ENCODE measurements around the gene CC2D2A. TPM values are rescaled to one million over a fixed set of nuclear protein-coding genes. Genes with fewer than 3 reads are reported as not detected.

CC2D2A gene
- total RNA-seq: 10 to 100 TPM in 2 of 4 donors, 1 to 10 TPM in 2; 5.6 to 36.7 (median 9.6) TPM

GRCh38 chr4:15469402-15470127 is at the start of gene CC2D2A:
CC2D2A (plus strand) TSS chr4:15469882; CDS start chr4:15475933, 6,051 bp downstream.
- DNase-seq: peak; percentile 13
- in situ Hi-C loops (cut with MboI; ENCODE audit: low pct_ligation_motif_present in 1 of 4, low pct_unique_long_range_greater_than_20kb in 1 of 4, low sequenced_read_pairs in 3 of 4): loop anchor here in 1 of 4 donors (25.0 kb wide), 1 partner anchor 457 kb away; the partner anchor contains the start of gene CPEB2
- H3K36me3 ChIP-seq: no peaks in the 10 kb centered on the region
- peak within 1 kb of the TSS; percentile 5 to 56 (median 37) for H3K4me3 ChIP-seq
- no peaks in the 10 kb centered on the region for H3K9me3 ChIP-seq
- WGBS, 2 donors (ENCODE audit: low coverage in 1 of 2): 6 to 20% methylated on average over 4 to 14 of the region's 14 CpGs
- H3K27ac ChIP-seq: peak within 1 kb of the TSS; percentile 53 to 76 (median 64)
- intact Hi-C loops (cut with DNase I; ENCODE audit: low total_unique reads): no loop called here
- H3K4me1 ChIP-seq: peaks cover 0 to 15% (median 0%) of the 10 kb centered on the region in 4 donors
- H3K27me3 ChIP-seq: no peaks in the 10 kb centered on the region
- TF ChIP-seq CTCF (IDR thresholded peaks at IDR 0.05): no peak
- TF ChIP-seq POLR2A (IDR thresholded peaks at IDR 0.05): no peak
- TF ChIP-seq POLR2AphosphoS5 (IDR thresholded peaks at IDR 0.05): no peak
- TF ChIP-seq EP300 (IDR thresholded peaks at IDR 0.05; ENCODE audit: low read depth): no peak

- intact Hi-C loops (cut with DNase I; ENCODE audit: low total_unique reads) (no loop called here), in situ Hi-C loops (cut with MboI; ENCODE audit: low pct_ligation_motif_present in 1 of 4, low pct_unique_long_range_greater_than_20kb in 1 of 4, low sequenced_read_pairs in 3 of 4) (no loop called here)
- H3K27me3 ChIP-seq: no peaks in the 10 kb centered on the region
- H3K4me1 ChIP-seq: peaks cover 0 to 9% (median 2%) of the 10 kb centered on the region in 4 donors
- H3K27ac ChIP-seq: peak overlapping the region in 2 of 4 donors; percentile 6 to 64
- 69 to 100% methylated on average over 1 to 2 of the region's 2 CpGs for WGBS, 2 donors (ENCODE audit: low coverage in 1 of 2)
- H3K4me3 ChIP-seq: no peak overlapping the region
- TF ChIP-seq POLR2AphosphoS5 (IDR thresholded peaks at IDR 0.05): no peak
- TF ChIP-seq POLR2A (IDR thresholded peaks at IDR 0.05): no peak
- no peak for TF ChIP-seq CTCF (IDR thresholded peaks at IDR 0.05)
- no peak for TF ChIP-seq EP300 (IDR thresholded peaks at IDR 0.05; ENCODE audit: low read depth)
- no peaks in the 10 kb centered on the region for H3K36me3 ChIP-seq
- H3K9me3 ChIP-seq: no peaks in the 10 kb centered on the region
- no peak for DNase-seq
Measured at GRCh38 chr4:15420642-15421041, 49.0 kb upstream of the CC2D2A start.

GRCh38 chr4:15423285-15423711 is 46.4 kb upstream of the CC2D2A start:
- Histone ChIP-seq H3K9me3 (no peaks in the 10 kb centered on the region), H3K27ac (no peak overlapping the region), H3K27me3 (no peaks in the 10 kb centered on the region), H3K36me3 (no peaks in the 10 kb centered on the region), H3K4me3 (no peak overlapping the region), H3K4me1 (peaks cover 0 to 20% (median 4%) of the 10 kb centered on the region in 4 donors)
- DNase-seq: no peak
- in situ Hi-C loops (cut with MboI; ENCODE audit: low pct_ligation_motif_present in 1 of 4, low pct_unique_long_range_greater_than_20kb in 1 of 4, low sequenced_read_pairs in 3 of 4): no loop called here
- intact Hi-C loops (cut with DNase I; ENCODE audit: low total_unique reads): no loop called here
- WGBS, 2 donors (ENCODE audit: low coverage in 1 of 2): 51 to 65% methylated on average over 4 to 5 of the region's 5 CpGs
- TF ChIP-seq POLR2A (IDR thresholded peaks at IDR 0.05): no peak
- TF ChIP-seq CTCF (IDR thresholded peaks at IDR 0.05): no peak
- no peak for TF ChIP-seq POLR2AphosphoS5 (IDR thresholded peaks at IDR 0.05)
- TF ChIP-seq EP300 (IDR thresholded peaks at IDR 0.05; ENCODE audit: low read depth): no peak

GRCh38 chr4:15425520-15425919 is 44.2 kb upstream of the CC2D2A start:
- TF ChIP-seq EP300 (IDR thresholded peaks at IDR 0.05; ENCODE audit: low read depth): no peak
- TF ChIP-seq CTCF (IDR thresholded peaks at IDR 0.05): no peak
- no peak for TF ChIP-seq POLR2A (IDR thresholded peaks at IDR 0.05)
- no peak for TF ChIP-seq POLR2AphosphoS5 (IDR thresholded peaks at IDR 0.05)
- WGBS, 2 donors (ENCODE audit: low coverage in 1 of 2): 79 to 80% methylated on average over 2 of the region's 2 CpGs
- no peak for DNase-seq

More at GRCh38 chr4:15425520-15425919, 44.2 kb upstream of the CC2D2A start:
- Histone ChIP-seq H3K36me3 (no peaks in the 10 kb centered on the region), H3K9me3 (no peaks in the 10 kb centered on the region), H3K27ac (peak overlapping the region in 1 of 4 donors; percentile 79), H3K4me1 (peaks cover 0 to 21% (median 5%) of the 10 kb centered on the region in 4 donors), H3K27me3 (no peaks in the 10 kb centered on the region), H3K4me3 (no peak overlapping the region)
- intact Hi-C loops (cut with DNase I; ENCODE audit: low total_unique reads): no loop called here
- in situ Hi-C loops (cut with MboI; ENCODE audit: low pct_ligation_motif_present in 1 of 4, low pct_unique_long_range_greater_than_20kb in 1 of 4, low sequenced_read_pairs in 3 of 4): no loop called here

All from transverse colon (tissue), 4 donors.